GM13976 (cell line): ENCODE data around the gene MTIF2.
A peak's percentile ranks its signal among the peaks of the same experiment; 100 is the strongest.

ENCODE experiments used
- DNase-seq: peaks from one replicate; pipeline ENCODE4 v3.0.0; 2012; ENCODE audit warnings: low spot score
- CTCF ChIP-seq: IDR thresholded peaks from 2 replicates; pipeline ENCODE4 v1.5.1; 2012; ENCODE audit warnings: borderline replicate concordance, mild to moderate bottlenecking; ENCODE audit not compliant: insufficient read depth; ENCODE audit errors: extremely low read depth, missing control alignments, control extremely low read depth
- in situ Hi-C: fragments of 300-500 bp; cut with MboI; formaldehyde crosslinking; loops from one replicate; pipeline ENCODE4 v1.12.0; 2022; ENCODE audit warnings: low sequenced_read_pairs, mixed read lengths, inconsistent platforms; ENCODE audit not compliant: unreplicated experiment

The MTIF2 gene

GRCh38 chr2:55268907-55269644 is at the start of gene MTIF2:
TSS of gene MTIF2 (minus strand) at chr2:55269231. CDS start at chr2:55263858, 5,373 bp downstream.
- DNase-seq = peak; percentile 93
- peak; percentile 12 for TF ChIP-seq CTCF
- in situ Hi-C loops = no loop called here

DNA sequence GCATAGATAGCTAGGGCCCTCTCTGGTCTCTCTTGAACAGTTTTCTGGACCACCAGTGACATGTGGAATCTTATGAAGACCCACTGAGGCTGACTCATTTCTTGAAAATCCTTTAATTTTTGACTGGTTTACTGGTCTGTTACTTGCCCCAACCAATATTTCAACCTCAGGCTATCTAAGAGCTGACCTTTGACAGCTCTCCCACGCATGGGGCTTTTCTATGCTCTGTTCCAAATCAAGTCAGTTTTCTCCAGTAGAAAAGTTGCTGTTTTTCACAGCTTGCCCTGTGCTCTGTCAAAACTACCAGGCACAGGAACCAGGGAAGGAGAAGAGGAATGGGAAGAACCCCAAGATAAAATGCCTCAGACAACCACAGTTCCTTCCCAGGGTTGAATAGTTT is 46.0 kb upstream of the MTIF2 start:
- DNase-seq = no peak
- no peak for TF ChIP-seq CTCF
- in situ Hi-C loops = no loop called here

DNA sequence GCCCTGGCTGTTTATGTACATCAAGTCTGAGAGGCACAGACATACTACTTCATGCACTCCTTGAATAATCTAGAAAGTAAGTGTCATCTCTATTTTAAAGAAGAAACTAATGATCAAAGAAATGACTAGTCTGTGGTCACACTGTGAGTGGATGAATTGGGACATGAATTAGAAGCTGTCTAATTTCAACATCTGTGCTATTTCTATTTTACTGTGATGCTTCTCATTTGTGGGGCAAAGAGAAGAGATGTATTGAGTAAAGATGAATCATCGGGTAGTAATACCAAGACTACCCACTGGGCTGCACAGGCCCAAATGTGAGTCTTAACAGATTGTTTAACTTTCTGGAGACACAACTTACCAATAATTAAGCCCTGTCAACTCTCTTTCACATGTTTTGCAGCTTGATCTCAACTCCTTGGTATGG is 42.4 kb upstream of the MTIF2 start:
- TF ChIP-seq CTCF = no peak
- in situ Hi-C loops = no loop called here
- DNase-seq = peak; percentile 57

GRCh38 chr2:55309446-55309845 is 40.4 kb upstream of the MTIF2 start:
- TF ChIP-seq CTCF = no peak
- in situ Hi-C loops = no loop called here
- no peak for DNase-seq

DNA sequence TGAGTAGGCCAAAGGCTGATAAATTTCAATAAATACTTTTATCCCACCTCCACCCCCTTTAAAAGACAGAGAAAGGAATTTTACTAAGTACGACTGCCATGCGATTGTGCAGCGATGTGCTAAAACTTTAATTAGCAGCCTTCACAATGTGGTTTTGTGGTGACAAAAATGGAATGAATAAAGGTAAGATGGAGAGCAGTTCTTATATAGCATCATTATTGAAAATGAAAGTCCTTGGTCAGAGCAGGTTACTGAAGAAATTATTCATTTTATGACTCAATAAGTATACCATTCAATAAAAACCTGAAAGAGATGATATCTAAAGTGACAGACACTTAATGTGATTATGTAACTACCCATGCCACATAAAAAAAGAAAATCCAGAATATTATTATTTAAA is 33.2 kb upstream of the MTIF2 start:
- in situ Hi-C loops = no loop called here

DNA sequence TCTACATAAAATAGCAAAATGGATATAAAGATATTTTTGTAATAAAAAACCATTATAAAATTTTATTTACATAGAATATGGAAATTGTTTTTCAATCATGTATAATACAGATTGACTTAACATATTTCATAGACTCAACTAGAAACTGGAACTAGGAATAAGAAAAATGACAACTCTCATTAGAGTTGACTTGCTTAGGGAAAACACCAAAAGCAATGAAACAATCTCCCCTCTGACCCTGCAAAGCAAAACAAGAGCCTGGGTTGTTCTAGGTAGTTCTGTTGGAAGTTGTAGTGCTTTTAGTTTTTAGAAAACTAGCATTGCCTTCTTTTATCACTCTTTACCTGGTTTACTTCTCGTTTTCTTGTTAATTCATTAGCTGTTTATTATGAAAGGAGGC is 32.2 kb upstream of the MTIF2 start:
- no peak for TF ChIP-seq CTCF
- in situ Hi-C loops = no loop called here
- no peak for DNase-seq

More for the DNA sequence above, 33.2 kb upstream of the MTIF2 start:
- peak; percentile 54 for DNase-seq
- TF ChIP-seq CTCF = no peak
